GM20431 (cell line): ENCODE data around the gene BMP8B.

Source experiments
- in situ Hi-C: fragments of 300-500 bp; cut with MseI, MboI; formaldehyde crosslinking; loops from one replicate; pipeline ENCODE4 v1.15.0; 2020; ENCODE audit warnings: low sequenced_read_pairs; ENCODE audit not compliant: unreplicated experiment

BMP8B gene

GRCh38 chr1:39737546-39738169 lies 51.0 kb downstream of the BMP8B start:
- in situ Hi-C loops, result loop anchor here (10.0 kb wide), 1 partner anchor 57 kb away; no protein-coding TSS in a partner anchor

- in situ Hi-C loops, result loop anchor here (10.0 kb wide), 1 partner anchor 59 kb away; no protein-coding TSS in a partner anchor
These were observed 52.9 kb downstream of the BMP8B start for GRCh38 chr1:39735731-39736130.

GRCh38 chr1:39733161-39733560 lies 55.5 kb downstream of the BMP8B start:
- in situ Hi-C loops, result loop anchor here (10.0 kb wide), 1 partner anchor 62 kb away; no protein-coding TSS in a partner anchor

GRCh38 chr1:39732730-39733129 lies 55.9 kb downstream of the BMP8B start:
- in situ Hi-C loops, result loop anchor here (10.0 kb wide), 1 partner anchor 62 kb away; no protein-coding TSS in a partner anchor

- in situ Hi-C loops, result loop anchor here (10.0 kb wide), 1 partner anchor 65 kb away; no protein-coding TSS in a partner anchor
These were observed 58.8 kb downstream of the BMP8B start for GRCh38 chr1:39729842-39730241.

GRCh38 chr1:39729030-39729429 lies 59.6 kb downstream of the BMP8B start:
- in situ Hi-C loops, result no loop called here

GRCh38 chr1:39727932-39728317 lies 60.7 kb downstream of the BMP8B start:
- in situ Hi-C loops, result no loop called here

- in situ Hi-C loops, result no loop called here
These were observed 61.3 kb downstream of the BMP8B start for GRCh38 chr1:39727221-39727931.

- in situ Hi-C loops, result no loop called here
These were observed 62.1 kb downstream of the BMP8B start for GRCh38 chr1:39726600-39726999.

GRCh38 chr1:39722495-39722894 lies 66.2 kb downstream of the BMP8B start:
- in situ Hi-C loops, result loop anchor here (25.0 kb wide), 1 partner anchor 110 kb away; no protein-coding TSS in a partner anchor

- in situ Hi-C loops, result loop anchor here (25.0 kb wide), 1 partner anchor 109 kb away; no protein-coding TSS in a partner anchor
These were observed 67.0 kb downstream of the BMP8B start for GRCh38 chr1:39721664-39722063.

- in situ Hi-C loops, result loop anchor here (25.0 kb wide), 1 partner anchor 108 kb away; no protein-coding TSS in a partner anchor
These were observed 68.3 kb downstream of the BMP8B start for GRCh38 chr1:39720094-39720999.

- in situ Hi-C loops, result loop anchor here (25.0 kb wide), 1 partner anchor 106 kb away; no protein-coding TSS in a partner anchor
These were observed 70.9 kb downstream of the BMP8B start for GRCh38 chr1:39717809-39718208.

- in situ Hi-C loops, result loop anchor here (25.0 kb wide), 1 partner anchor 101 kb away; no protein-coding TSS in a partner anchor
These were observed 75.1 kb downstream of the BMP8B start for GRCh38 chr1:39713557-39713956.

GRCh38 chr1:39711966-39712340 lies 76.7 kb downstream of the BMP8B start:
- in situ Hi-C loops, result loop anchor here (25.0 kb wide), 1 partner anchor 100 kb away; no protein-coding TSS in a partner anchor

GRCh38 chr1:39711104-39711965 lies 77.3 kb downstream of the BMP8B start:
- in situ Hi-C loops, result loop anchor here (25.0 kb wide), 1 partner anchor 99 kb away; no protein-coding TSS in a partner anchor

GRCh38 chr1:39707506-39707905 lies 81.2 kb downstream of the BMP8B start:
- in situ Hi-C loops, result loop anchor here (25.0 kb wide), 1 partner anchor 95 kb away; no protein-coding TSS in a partner anchor
